ENCODE results near the gene TMEM204. TPM values are rescaled to one million over a fixed set of nuclear protein-coding genes. Genes with fewer than 3 reads are reported as not detected.

The TMEM204 gene
- polyA plus RNA-seq, 3 donors = 0.09 to 1.5 (median 1.3) TPM

DNA sequence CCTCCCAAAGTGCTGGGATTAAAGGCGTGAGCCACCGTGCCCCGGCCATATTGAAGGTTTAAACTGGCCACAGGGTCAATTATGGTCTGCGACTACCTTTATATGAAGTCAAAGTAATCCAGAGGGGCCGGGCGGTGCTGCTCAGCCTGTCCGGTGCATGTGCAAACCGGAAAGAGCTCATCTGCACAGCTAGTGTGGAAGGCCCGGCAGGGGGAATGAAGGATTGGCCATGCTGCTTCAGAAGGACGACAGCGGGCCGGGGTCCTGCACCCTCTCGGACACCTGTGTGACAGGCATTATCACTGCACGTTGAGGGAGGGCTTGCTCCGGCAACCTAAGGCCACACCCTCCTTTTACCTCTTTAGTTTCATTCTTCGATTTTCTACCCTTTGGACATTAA is 23.6 kb downstream of the TMEM204 start:
- H3K4me2 ChIP-seq (replicated peaks; ENCODE audit: extremely low read depth, low read length, poor library complexity, severe bottlenecking) = no peak overlapping the region
- no peak for DNase-seq
- H3K79me2 ChIP-seq (ENCODE audit: insufficient read depth, low read length) = no peaks in the 10 kb centered on the region
- H3K27ac Mint-ChIP-seq = no peak overlapping the region
- TF ChIP-seq, protein P1, sequence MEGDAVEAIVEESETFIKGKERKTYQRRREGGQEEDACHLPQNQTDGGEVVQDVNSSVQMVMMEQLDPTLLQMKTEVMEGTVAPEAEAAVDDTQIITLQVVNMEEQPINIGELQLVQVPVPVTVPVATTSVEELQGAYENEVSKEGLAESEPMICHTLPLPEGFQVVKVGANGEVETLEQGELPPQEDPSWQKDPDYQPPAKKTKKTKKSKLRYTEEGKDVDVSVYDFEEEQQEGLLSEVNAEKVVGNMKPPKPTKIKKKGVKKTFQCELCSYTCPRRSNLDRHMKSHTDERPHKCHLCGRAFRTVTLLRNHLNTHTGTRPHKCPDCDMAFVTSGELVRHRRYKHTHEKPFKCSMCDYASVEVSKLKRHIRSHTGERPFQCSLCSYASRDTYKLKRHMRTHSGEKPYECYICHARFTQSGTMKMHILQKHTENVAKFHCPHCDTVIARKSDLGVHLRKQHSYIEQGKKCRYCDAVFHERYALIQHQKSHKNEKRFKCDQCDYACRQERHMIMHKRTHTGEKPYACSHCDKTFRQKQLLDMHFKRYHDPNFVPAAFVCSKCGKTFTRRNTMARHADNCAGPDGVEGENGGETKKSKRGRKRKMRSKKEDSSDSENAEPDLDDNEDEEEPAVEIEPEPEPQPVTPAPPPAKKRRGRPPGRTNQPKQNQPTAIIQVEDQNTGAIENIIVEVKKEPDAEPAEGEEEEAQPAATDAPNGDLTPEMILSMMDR (IDR thresholded peaks at IDR 0.05) = no peak
- no peaks in the 10 kb centered on the region for H4K20me1 ChIP-seq (ENCODE audit: insufficient read depth, low read length)
- peaks cover 0 to 25% of the 10 kb centered on the region in 2 donors for H3K36me3 Mint-ChIP-seq
- no peak overlapping the region for H3K4me3 Mint-ChIP-seq
- H3K4me1 ChIP-seq (ENCODE audit: control insufficient read depth in 1 of 2, insufficient read depth in 2 of 2, low read length in 2 of 2) = no peaks in the 10 kb centered on the region
- H3K4me3 ChIP-seq (replicated peaks in 1 of 3; ENCODE audit: low read depth in 2 of 3, low read length in 3 of 3) = no peak overlapping the region
- H3K27me3 Mint-ChIP-seq (ENCODE audit: low read depth in 3 of 3) = peaks cover 0 to 1% (median 1%) of the 10 kb centered on the region in 3 donors
- no peaks in the 10 kb centered on the region for H3K4me1 Mint-ChIP-seq
- H3K9me3 ChIP-seq (replicated peaks in 1 of 2; ENCODE audit: control insufficient read depth in 1 of 2, insufficient read depth in 1 of 2, low read length in 2 of 2) = no peaks in the 10 kb centered on the region
- intact Hi-C loops (cut with micrococcal nuclease) = no loop called here
- no peak overlapping the region for H3K9ac ChIP-seq (ENCODE audit: insufficient read depth, low read length, poor library complexity, severe bottlenecking)
- no peak overlapping the region for H3K27ac ChIP-seq (ENCODE audit: low read depth in 1 of 2, low read length in 2 of 2)
- H2AFZ ChIP-seq (ENCODE audit: insufficient read depth, low read depth, low read length, poor library complexity, severe bottlenecking) = no peak overlapping the region
- no peaks in the 10 kb centered on the region for H3K9me3 Mint-ChIP-seq
- H3K36me3 ChIP-seq (replicated peaks in 1 of 2; ENCODE audit: control insufficient read depth in 1 of 2, insufficient read depth in 2 of 2, low read length in 2 of 2) = peaks cover 0 to 4% of the 10 kb centered on the region in 2 donors
- WGBS (ENCODE audit: insufficient coverage) = 100% methylated on average over 5 of the region's 16 CpGs
- no peaks in the 10 kb centered on the region for H3K27me3 ChIP-seq (ENCODE audit: control insufficient read depth in 2 of 2, insufficient read depth in 2 of 2, low read length in 2 of 2)

- intact Hi-C loops (cut with micrococcal nuclease) = no loop called here
- Histone ChIP-seq H3K4me2 (replicated peaks; ENCODE audit: extremely low read depth, low read length, poor library complexity, severe bottlenecking) (no peak overlapping the region), H3K27me3 (ENCODE audit: control insufficient read depth in 2 of 2, insufficient read depth in 2 of 2, low read length in 2 of 2) (no peaks in the 10 kb centered on the region), H3K9ac (ENCODE audit: insufficient read depth, low read length, poor library complexity, severe bottlenecking) (no peak overlapping the region), H3K4me1 (ENCODE audit: control insufficient read depth in 1 of 2, insufficient read depth in 2 of 2, low read length in 2 of 2) (no peaks in the 10 kb centered on the region), H3K9me3 (replicated peaks in 1 of 2; ENCODE audit: control insufficient read depth in 1 of 2, insufficient read depth in 1 of 2, low read length in 2 of 2) (no peaks in the 10 kb centered on the region), H3K36me3 (replicated peaks in 1 of 2; ENCODE audit: control insufficient read depth in 1 of 2, insufficient read depth in 2 of 2, low read length in 2 of 2) (peaks cover 0 to 4% of the 10 kb centered on the region in 2 donors), H4K20me1 (ENCODE audit: insufficient read depth, low read length) (no peaks in the 10 kb centered on the region), H3K27ac (ENCODE audit: low read depth in 1 of 2, low read length in 2 of 2) (no peak overlapping the region), H3K4me3 (replicated peaks in 1 of 3; ENCODE audit: low read depth in 2 of 3, low read length in 3 of 3) (no peak overlapping the region), H3K79me2 (ENCODE audit: insufficient read depth, low read length) (no peaks in the 10 kb centered on the region), H2AFZ (ENCODE audit: insufficient read depth, low read depth, low read length, poor library complexity, severe bottlenecking) (no peak overlapping the region)
- Mint-ChIP-seq H3K4me3 (no peak overlapping the region), H3K27ac (no peak overlapping the region), H3K36me3 (peaks cover 0 to 21% of the 10 kb centered on the region in 2 donors), H3K4me1 (no peaks in the 10 kb centered on the region), H3K27me3 (ENCODE audit: low read depth in 3 of 3) (peaks cover 0 to 1% (median 0%) of the 10 kb centered on the region in 3 donors), H3K9me3 (no peaks in the 10 kb centered on the region)
- 94% methylated on average over 8 of the region's 11 CpGs for WGBS (ENCODE audit: insufficient coverage)
- no peak for DNase-seq
- TF ChIP-seq, protein P1 (IDR thresholded peaks at IDR 0.05) = no peak
Measured at GRCh38 chr16:1557576-1557975, 24.1 kb downstream of the TMEM204 start.

Measured in CD14-positive monocyte (primary cell).